ENCODE results near the gene SPHK2. TPM values are rescaled to one million over a fixed set of nuclear protein-coding genes. Genes with fewer than 3 reads are reported as not detected.
A peak's percentile ranks its signal among the peaks of the same experiment; 100 is the strongest.

The SPHK2 gene
- total RNA-seq, 2 donors from 2014 or later, result 6.2 to 8.0 TPM

DNA sequence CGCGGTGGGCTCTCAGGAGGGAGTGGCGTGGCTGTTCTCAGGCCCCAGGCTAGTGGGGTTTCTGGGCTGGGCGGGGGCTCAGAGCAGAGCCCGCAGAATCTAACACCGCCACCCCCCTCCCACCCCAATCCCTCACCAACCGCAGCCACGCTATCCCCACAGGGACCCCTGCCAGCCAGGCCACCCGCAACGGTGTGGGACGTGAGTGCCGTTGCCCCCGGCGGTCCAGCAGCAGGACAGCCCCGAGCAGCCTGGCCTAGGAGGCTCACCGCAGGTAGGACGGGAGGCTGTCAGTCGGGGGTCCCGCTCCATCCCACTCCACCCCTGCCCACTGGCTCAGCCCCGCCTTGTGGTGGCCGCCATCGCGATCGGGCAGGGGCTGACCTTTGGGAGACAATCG, 53.7 kb downstream of the SPHK2 start, which contains the start of gene NTN5:
Gene NTN5, minus strand, starts transcription at position 24 of the 400 bp plus-strand sequence. CDS start 2,031 bp downstream, outside the sequence.
- H3K4me1 ChIP-seq, result peaks cover 0 to 6% of the 10 kb centered on the region in 2 donors
- no peak for DNase-seq (ENCODE audit: low spot score)
- no peak within 1 kb of the TSS for H3K27ac ChIP-seq
- no peak within 1 kb of the TSS for H3K4me3 ChIP-seq
- no peaks in the 10 kb centered on the region for H3K9me3 ChIP-seq
- no peaks in the 10 kb centered on the region for H3K27me3 ChIP-seq
- TF ChIP-seq CTCF (IDR thresholded peaks at IDR 0.05), result no peak
- H3K36me3 ChIP-seq, result no peaks in the 10 kb centered on the region

DNA sequence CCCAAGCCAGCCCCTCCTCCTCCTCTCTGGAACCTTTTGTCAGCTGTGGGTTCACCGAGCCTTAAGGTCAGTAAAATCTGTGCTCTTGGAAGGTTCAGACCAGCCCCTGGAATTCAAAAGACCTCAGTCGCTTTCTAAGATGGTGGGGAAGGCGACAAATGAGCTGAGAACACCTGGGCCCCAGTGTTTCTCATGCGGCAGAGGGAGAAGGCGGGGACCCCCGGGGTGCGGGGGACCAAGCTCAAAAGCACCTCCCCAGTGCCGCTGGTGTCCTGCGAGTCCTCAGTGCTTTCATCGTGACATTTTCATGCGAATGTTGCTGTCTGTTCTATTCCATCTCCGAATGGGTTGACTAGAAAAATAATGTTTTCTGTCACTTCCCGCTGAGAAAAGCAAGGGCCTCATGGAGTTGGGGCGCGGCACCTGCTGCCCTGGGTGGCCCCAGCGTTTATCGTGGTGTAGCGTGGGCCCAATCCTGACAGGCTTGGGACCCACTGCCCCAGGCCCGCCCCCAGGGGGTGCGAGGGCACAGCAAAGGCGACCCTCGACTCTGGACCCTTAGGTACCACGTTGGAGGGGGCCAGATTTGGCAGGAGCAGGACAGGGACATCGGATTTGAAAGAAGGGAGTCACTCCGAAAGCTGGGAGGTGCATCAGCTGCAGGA, 54.3 kb downstream of the SPHK2 start:
- H3K9me3 ChIP-seq, result no peaks in the 10 kb centered on the region
- H3K36me3 ChIP-seq, result no peaks in the 10 kb centered on the region
- no peak for DNase-seq (ENCODE audit: low spot score)
- H3K27me3 ChIP-seq, result no peaks in the 10 kb centered on the region
- H3K27ac ChIP-seq, result no peak overlapping the region
- H3K4me1 ChIP-seq, result peaks cover 0 to 6% of the 10 kb centered on the region in 2 donors
- H3K4me3 ChIP-seq, result no peak overlapping the region
- TF ChIP-seq CTCF (IDR thresholded peaks at IDR 0.05), result no peak

GRCh38 chr19:48674216-48674809, 55.0 kb downstream of the SPHK2 start:
- Histone ChIP-seq H3K27ac (no peak overlapping the region), H3K4me3 (no peak overlapping the region), H3K36me3 (no peaks in the 10 kb centered on the region), H3K9me3 (no peaks in the 10 kb centered on the region), H3K4me1 (peaks cover 0 to 6% of the 10 kb centered on the region in 2 donors), H3K27me3 (no peaks in the 10 kb centered on the region)
- DNase-seq (ENCODE audit: low spot score), result no peak
- no peak for TF ChIP-seq CTCF (IDR thresholded peaks at IDR 0.05)

DNA sequence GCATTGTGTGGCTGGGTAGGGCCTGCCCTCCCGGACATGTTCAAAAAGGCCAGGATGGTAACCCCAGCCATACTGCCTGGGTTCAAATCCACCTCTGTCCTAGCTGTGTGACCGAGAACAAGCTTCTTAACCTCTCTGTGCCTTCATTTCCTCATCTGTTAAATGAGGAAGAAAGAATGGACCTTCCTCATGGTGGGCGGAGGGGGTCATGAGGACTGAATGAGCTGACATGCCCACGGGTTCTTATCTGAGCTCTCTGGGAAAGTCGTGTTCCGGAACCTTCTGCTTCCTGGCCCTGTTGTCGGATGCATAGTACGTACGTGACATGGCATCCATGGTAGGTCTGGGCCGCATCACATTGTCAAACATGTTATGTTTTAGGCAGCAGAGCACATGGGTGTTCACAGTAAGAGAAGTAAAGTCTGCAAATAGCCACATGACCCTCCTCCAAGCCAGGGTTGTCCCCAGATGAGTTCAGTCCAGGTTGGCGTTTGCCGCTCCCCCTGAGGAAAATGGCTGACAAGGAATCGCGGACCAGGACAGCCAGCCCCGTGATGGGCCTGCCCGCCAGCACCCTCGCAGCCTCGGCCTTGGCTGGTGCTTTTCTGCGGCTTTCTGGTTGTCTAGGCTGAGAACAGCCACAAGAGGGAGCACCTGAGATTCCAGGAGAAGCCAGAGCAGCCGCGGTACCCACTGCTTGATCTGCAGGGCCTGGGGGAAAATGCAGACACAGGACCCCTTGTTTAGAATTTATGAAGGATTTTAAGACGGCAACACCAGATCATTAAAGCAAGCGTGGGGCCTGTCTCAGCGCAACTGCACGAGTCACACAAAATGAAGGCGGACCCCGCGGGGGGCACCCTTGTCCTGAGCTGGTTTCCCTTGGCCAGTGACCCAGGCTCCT, 55.9 kb downstream of the SPHK2 start:
- no peaks in the 10 kb centered on the region for H3K36me3 ChIP-seq
- no peak overlapping the region for H3K4me3 ChIP-seq
- peak; percentile 56 to 90 for TF ChIP-seq CTCF (IDR thresholded peaks at IDR 0.05)
- DNase-seq (ENCODE audit: low spot score), result peak; percentile 82
- no peaks in the 10 kb centered on the region for H3K27me3 ChIP-seq
- H3K9me3 ChIP-seq, result no peaks in the 10 kb centered on the region
- H3K27ac ChIP-seq, result no peak overlapping the region
- peaks cover 0 to 6% of the 10 kb centered on the region in 2 donors for H3K4me1 ChIP-seq

DNA sequence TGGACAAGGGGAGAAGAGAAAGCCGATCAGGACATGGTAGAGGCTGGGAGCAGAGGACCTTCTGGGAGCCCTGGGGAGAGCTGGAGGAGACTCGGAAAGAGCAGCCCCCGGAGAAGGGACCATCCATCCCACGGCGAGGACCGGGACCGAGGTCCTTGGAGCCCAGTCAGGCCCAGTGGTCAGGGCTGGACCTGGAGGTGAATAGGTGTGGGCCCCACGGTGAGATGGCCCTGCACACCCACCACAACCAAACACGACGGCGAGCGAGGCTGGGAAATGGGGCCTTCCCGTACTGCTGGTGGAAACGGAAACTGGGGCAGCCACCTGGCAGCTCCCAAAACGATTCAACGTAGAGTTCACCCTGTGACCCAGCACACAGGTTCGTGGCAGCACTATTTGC, 57.2 kb downstream of the SPHK2 start:
- no peaks in the 10 kb centered on the region for H3K27me3 ChIP-seq
- H3K27ac ChIP-seq, result no peak overlapping the region
- TF ChIP-seq CTCF (IDR thresholded peaks at IDR 0.05), result no peak
- no peak for DNase-seq (ENCODE audit: low spot score)
- H3K9me3 ChIP-seq, result no peaks in the 10 kb centered on the region
- H3K36me3 ChIP-seq, result no peaks in the 10 kb centered on the region
- peaks cover 0 to 6% of the 10 kb centered on the region in 2 donors for H3K4me1 ChIP-seq
- no peak overlapping the region for H3K4me3 ChIP-seq

Data from right atrium auricular region (tissue), 2 donors.